Measurements from ENCODE around the gene PLEKHJ1.
"Not testable (repeated sequence)": the region's sequence is repeated elsewhere in the genome, so short reads cannot be mapped to it uniquely, and the experiment has no call there.

PLEKHJ1 gene

GRCh38 chr19:2221918-2222317 lies 14.2 kb downstream of the PLEKHJ1 start:
- no peak for DNase-seq (ENCODE audit: low spot score)

DNA sequence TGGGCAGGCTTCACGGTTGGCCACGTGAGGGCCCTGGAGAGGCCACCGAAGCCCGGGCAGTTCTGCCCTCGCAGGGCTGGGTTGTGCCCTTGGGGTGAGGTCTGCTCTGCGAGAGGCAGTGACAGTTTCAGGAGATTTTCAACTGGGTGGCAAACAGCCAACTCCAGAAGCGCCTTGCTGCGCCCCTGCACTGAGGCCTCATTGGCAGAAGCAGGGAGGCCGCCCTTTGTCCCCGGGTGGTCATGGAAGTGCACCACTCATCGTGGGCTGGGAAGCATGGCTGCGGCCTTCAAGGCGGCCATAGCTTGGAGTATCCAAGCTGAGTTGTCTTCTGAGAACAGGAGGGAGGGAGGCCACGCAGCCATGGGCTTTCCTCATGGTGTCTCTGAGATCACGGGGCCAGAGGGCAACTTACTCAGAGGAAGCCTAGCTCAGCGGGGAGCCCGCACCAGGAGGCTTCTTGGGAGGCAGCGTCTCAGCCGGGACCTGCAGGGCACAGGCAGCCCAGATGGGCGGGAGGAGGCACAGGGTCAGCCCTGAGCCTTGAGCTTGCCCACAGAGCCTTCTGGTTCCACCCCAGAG lies 14.8 kb downstream of the PLEKHJ1 start:
- DNase-seq (ENCODE audit: low spot score) = no peak

DNA sequence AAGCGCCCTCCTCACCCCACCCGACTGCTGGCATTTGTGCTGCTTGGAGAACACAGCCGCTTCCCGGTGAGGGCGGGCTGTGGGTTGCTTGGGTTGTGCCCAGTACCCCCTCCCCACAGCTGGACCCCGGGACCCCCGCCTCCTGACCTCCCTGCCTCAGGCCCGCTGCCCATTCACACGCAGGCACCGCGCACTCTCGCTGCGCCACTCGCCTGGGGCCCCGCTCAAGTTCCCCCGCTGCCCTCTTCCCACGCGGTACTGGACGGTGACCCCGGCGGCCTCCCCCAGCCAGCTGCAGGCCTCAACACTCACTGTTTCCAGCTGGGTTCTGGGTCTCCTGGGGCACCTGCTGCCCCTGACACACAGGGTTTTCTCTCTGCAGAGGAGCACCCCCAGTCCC lies 16.4 kb downstream of the PLEKHJ1 start:
- DNase-seq (ENCODE audit: low spot score) = no peak

- no peak for DNase-seq (ENCODE audit: low spot score)
Measured at GRCh38 chr19:2217591-2217990, 18.5 kb downstream of the PLEKHJ1 start.

GRCh38 chr19:2216361-2217225 lies 19.5 kb downstream of the PLEKHJ1 start:
- DNase-seq (ENCODE audit: low spot score) = no peak

DNA sequence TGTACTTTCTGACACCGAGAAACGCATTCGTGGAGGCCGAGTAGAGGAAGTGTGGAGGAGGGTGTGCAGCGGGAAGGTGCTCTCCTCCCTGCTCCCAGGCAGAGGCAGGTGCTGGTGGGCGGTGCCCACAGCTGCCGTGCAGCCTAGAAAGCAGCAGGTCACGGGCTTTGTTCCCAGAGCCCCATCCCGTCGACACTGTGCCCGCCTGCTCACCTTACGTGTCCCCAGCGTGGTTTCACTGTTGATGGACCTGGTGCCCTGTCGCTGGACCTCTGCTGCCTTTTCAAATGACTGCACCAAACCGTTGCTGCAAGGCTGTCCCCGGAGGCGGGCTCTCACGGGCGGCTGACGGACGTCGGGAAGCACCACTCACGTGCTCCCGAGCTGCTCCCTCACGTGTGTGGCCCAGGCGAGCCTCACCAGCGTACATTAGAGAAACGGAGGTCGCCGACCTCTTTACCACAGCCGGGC lies 20.8 kb downstream of the PLEKHJ1 start:
- no peak for DNase-seq (ENCODE audit: low spot score)

DNA sequence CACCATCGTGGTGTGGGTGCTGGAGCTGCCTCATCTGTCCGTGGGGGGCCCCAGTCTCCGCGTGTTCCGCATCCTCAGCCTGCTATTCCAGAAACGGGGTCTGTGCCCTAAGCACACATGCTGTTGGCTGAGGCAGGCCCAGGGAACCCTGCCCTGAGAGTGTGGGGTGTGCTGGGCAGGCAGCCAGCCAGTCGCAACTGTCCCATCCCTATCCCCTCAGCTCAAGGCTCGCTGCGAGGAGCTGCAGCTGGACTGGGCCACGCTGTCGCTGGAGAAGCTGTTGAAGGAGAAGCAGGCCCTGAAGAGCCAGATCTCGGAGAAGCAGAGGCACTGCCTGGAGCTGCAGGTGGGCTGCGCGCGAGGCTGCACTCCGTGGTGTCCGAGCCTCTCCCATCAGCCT lies 21.9 kb downstream of the PLEKHJ1 start:
- no peak for DNase-seq (ENCODE audit: low spot score)

DNA sequence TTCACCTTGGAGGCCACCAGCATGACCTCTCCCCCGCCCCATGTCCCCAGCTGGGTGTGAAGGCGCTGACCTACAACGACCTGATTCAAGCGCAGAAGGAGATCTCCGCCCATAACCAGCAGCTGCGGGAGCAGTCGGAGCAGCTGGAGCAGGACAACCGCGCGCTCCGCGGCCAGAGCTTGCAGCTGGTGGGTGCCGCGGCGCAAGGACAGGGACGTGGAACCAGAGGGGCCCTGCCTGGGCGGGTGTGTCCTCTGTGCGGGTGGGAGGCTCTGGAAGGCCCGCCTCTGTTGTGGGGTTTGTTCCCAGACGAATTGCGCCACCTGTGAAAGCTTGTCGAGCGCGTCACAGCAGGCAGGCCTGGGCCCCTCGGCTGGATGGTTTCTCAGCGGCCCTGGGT lies 22.3 kb downstream of the PLEKHJ1 start:
- no peak for DNase-seq (ENCODE audit: low spot score)

- DNase-seq (ENCODE audit: low spot score) = no peak
Measured at GRCh38 chr19:2212861-2213711, 23.0 kb downstream of the PLEKHJ1 start.

DNA sequence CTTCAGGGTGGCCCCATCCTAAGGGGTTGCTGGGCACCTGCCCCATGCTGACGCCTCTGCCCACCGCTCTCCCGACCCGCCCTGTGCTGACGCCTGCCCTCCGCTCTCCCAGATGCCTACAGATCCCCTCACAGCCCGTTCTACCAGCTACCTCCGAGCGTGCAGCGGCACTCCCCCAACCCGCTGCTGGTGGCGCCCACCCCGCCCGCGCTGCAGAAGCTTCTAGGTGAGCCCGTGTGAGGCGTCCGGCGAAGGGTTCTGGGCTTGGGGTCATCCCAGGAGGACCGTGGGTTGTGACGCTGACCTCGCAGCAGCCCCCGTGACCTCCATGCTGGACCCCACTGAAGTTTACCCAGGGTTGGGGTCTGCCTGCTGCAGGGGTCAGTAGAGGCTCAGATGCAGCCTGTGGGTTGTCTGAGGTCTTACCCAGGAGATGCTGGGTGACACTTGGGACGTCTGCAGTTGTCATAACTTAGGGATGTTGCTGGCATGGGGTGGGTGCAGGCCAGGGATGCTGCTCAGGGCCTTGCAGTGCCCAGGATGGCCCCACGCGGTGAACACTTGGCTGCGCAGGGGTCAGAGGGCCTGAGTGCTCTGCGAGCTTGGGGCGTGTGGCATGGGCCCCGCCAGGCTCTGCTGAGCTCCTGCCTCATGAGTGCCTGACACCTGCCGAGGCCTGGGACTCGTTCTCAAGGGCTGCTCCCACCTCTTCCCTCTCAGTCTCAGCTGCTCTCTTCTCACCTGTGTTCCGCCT lies 25.0 kb downstream of the PLEKHJ1 start:
- DNase-seq (ENCODE audit: low spot score) = no peak

- DNase-seq (ENCODE audit: low spot score) = no peak
Measured at GRCh38 chr19:2210206-2210605, 25.9 kb downstream of the PLEKHJ1 start.

- DNase-seq (ENCODE audit: low spot score) = no peak
Measured at GRCh38 chr19:2209408-2209807, 26.7 kb downstream of the PLEKHJ1 start.

DNA sequence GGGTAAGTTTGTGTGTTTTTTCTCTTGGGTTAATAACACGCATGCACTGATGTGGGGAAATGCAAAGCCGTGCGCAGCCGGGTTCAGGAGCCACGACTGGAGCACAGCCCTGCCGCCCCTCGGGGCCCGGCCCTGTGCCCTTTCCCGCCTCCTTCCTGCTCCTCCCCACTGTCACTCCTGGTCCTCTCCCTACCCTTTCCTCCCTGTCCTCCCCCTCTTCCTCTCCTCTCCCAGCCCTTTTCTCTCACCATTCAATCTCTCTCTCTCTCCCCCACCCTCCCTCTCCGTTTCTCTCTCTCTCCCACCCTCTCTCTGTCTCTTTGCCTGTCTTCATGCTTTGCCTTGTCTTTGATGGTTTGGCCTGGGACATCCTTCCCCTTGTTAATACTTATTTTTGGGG lies 27.2 kb downstream of the PLEKHJ1 start:
- DNase-seq (ENCODE audit: low spot score) = no peak

DNA sequence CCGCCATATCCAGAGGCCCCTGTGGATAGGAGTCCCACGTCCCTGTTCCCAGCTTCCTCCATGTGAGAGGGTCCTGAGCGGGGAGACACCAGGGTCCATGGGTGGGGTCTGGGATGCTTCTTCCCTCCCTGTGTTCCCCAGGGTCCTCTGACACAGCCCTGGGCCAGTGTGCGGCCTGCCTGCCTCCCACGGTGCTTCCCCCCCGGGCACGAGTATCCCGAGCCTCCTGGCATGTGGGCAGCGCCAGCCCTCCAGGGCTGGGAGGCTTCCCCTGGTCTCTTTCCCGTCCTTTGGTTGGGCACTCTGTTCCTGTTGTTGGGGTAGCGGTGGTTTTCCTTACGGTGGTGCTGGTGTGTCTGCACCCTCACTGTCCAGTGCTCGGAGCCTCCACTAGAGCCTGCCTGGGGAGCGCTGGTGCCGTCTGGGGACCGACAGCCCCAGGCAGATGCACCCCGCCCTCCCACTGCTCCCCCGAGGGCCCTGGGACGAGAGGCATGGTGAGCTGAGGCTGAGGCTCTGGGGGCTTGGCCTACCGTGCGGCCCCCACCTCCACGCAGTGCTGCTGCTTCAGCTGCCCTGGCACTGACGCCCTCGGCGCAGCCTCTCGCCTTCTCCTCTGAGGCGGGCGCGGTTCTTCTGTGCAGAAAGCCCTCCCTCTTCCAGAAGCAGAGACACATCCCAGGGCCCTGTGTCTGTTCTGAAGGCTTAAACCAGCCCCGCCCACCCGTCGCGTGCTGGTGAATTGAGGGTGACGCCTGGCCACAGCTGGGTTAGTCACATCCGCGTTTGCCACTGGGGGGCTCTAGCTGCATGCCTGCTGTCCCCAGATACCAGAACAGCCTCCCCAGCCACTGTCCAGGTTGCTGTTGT lies 27.9 kb downstream of the PLEKHJ1 start:
- DNase-seq (ENCODE audit: low spot score) = no peak

DNA sequence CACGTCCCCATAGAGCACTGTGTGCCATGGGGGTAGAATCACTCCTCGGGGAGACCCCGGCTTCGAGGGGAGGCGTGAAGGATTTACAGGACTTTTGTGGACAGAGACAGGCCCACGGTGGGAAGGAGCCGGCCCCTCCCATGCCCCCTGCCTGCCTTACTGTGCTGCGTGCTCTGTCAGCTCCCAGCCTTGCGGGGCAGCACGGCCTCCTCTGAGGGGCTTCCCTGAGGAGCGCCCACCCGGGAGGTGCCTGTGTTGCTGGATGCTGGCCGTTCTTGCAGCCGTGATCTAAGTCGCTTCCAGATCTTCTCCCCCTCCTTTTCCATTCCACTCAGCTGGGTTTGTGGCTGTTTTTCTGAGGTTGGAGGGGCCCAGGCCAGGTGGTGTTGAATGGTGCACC lies 29.1 kb downstream of the PLEKHJ1 start:
- no peak for DNase-seq (ENCODE audit: low spot score)

- no peak for DNase-seq (ENCODE audit: low spot score)
Measured at GRCh38 chr19:2202366-2202765, 33.8 kb downstream of the PLEKHJ1 start.

- DNase-seq (ENCODE audit: low spot score) = no peak
Measured at GRCh38 chr19:2201473-2202148, 34.5 kb downstream of the PLEKHJ1 start.

GRCh38 chr19:2200624-2201294 lies 35.4 kb downstream of the PLEKHJ1 start:
- DNase-seq (ENCODE audit: low spot score) = not testable (repeated sequence)

GRCh38 chr19:2199861-2200623 lies 36.1 kb downstream of the PLEKHJ1 start:
- DNase-seq (ENCODE audit: low spot score) = no peak
